NT2/D1 (cell line): ENCODE measurements around the gene OSBPL9.

Experiments used
- DNase-seq: peaks from one replicate; pipeline ENCODE4 v3.0.0-alpha.2; 2011; ENCODE audit warnings: low read depth, low spot score
- H3K27me3 ChIP-seq: 2 replicates; pipeline ENCODE4 v1.6.0; 2011; ENCODE audit warnings: mild to moderate bottlenecking; ENCODE audit not compliant: insufficient read length, insufficient read depth
- H3K36me3 ChIP-seq: 2 replicates; pipeline ENCODE4 v1.6.1; 2011; ENCODE audit warnings: mild to moderate bottlenecking, low read length, mixed read lengths; ENCODE audit not compliant: insufficient read depth, insufficient read length
- H3K4me1 ChIP-seq: 2 replicates; pipeline ENCODE4 v1.5.1; 2011; ENCODE audit not compliant: insufficient read depth, insufficient read length
- H3K4me3 ChIP-seq: 2 replicates; pipeline ENCODE4 v1.5.1; 2011; ENCODE audit warnings: low read depth; ENCODE audit not compliant: insufficient read length
- H3K9ac ChIP-seq: 2 replicates; pipeline ENCODE4 v1.6.0; 2011; ENCODE audit warnings: low read depth; ENCODE audit not compliant: insufficient read length
- H3K9me3 ChIP-seq: 2 replicates; pipeline ENCODE4 v1.5.1; 2011; ENCODE audit warnings: mild to moderate bottlenecking, low read length; ENCODE audit not compliant: insufficient read depth
- SUZ12 ChIP-seq: IDR thresholded peaks from 2 replicates; pipeline ENCODE4 v1.6.1; 2011; ENCODE audit not compliant: insufficient read length, insufficient read depth; ENCODE audit errors: extremely low read depth
- YY1 ChIP-seq: IDR thresholded peaks from 2 replicates; pipeline ENCODE4 v1.6.1; 2011; ENCODE audit not compliant: insufficient read length, insufficient read depth
- ZNF274 ChIP-seq: IDR thresholded peaks from 2 replicates; pipeline ENCODE4 v1.6.1; 2011; ENCODE audit warnings: mild to moderate bottlenecking, low read depth, low read length

The OSBPL9 gene

DNA sequence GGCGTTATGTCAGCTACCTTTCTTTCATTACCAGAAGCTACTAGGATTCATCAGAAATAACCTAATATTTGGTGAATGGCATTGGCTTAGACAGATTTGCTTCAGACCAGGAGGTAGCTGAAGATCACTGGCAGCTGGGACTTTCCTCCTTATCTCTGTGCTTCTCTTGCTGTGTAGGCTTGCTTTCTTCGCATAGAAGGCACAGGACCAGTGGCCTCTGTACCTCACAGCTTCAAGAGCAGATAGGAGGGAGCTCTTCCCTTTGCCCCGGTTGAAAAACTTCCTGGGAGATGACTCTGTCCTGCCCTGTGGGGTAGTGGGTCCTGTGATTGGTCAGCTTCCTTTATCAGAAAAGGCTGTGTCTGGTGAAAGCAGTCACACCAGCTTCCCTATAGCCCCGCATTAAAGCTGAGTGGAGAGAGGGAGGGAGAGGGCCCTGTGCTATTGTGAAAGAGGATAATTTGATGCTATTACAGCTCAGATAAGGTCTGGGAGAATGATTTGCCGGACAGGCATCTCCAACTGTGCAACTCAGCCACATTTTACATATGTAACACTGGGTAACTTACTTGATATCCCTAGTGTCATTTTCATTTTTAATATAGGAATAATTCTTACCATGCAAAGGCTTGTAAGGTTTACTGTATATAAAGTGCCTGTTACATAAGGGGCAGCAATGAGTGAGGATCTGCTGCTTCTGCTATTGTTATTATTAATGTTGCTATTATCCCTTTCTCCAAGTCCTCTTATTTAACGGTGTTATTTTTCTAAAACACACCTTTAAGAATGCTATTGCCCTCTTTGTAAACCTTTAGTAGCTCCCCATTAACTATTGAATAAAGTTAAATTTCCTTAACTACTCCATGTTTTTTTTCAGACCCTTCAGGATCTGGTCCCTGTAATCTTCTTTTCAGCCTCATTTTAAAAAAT is 31.6 kb downstream of the OSBPL9 start:
- no peak for DNase-seq
- H3K4me1 ChIP-seq: peaks cover 3% of the 10 kb centered on the region
- peaks cover 5% of the 10 kb centered on the region for H3K36me3 ChIP-seq
- H3K9ac ChIP-seq: no peak overlapping the region
- H3K4me3 ChIP-seq: no peak overlapping the region
- TF ChIP-seq YY1 (no peak), ZNF274 (no peak)
- no peaks in the 10 kb centered on the region for H3K27me3 ChIP-seq
- no peaks in the 10 kb centered on the region for H3K9me3 ChIP-seq

GRCh38 chr1:51649593-51650091 is 32.8 kb downstream of the OSBPL9 start:
- H3K4me1 ChIP-seq: peaks cover 3% of the 10 kb centered on the region
- no peak for DNase-seq
- TF ChIP-seq ZNF274: no peak
- no peak for TF ChIP-seq YY1
- no peak for TF ChIP-seq SUZ12
- no peak overlapping the region for H3K4me3 ChIP-seq
- no peaks in the 10 kb centered on the region for H3K9me3 ChIP-seq
- H3K27me3 ChIP-seq: no peaks in the 10 kb centered on the region
- peaks cover 12% of the 10 kb centered on the region for H3K36me3 ChIP-seq
- H3K9ac ChIP-seq: no peak overlapping the region

- no peaks in the 10 kb centered on the region for H3K27me3 ChIP-seq
- peaks cover 14% of the 10 kb centered on the region for H3K36me3 ChIP-seq
- H3K4me3 ChIP-seq: no peak overlapping the region
- no peaks in the 10 kb centered on the region for H3K9me3 ChIP-seq
- H3K4me1 ChIP-seq: peaks cover 3% of the 10 kb centered on the region
- no peak for DNase-seq
- H3K9ac ChIP-seq: no peak overlapping the region
- no peak for TF ChIP-seq ZNF274
- no peak for TF ChIP-seq YY1
- no peak for TF ChIP-seq SUZ12
Observed at GRCh38 chr1:51650198-51650597, 33.3 kb downstream of the OSBPL9 start.

DNA sequence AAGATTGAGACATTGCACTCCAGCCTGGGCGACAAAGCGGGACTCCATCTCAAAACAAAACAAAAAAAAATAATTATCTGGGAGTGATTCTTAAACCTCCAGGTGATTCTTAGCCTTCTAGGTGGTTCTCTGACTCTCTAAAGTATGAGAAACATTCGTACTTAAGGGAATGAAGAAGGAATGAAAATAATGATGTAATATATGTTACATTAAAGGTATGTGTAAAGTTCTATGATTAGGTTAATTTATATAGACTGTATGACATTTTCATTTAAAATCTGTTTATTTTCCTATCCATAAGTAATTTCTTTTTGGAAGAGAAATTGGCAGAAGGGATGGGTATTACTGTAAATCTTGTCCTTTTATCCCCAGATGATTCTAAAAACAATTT is 34.7 kb downstream of the OSBPL9 start:
- Histone ChIP-seq H3K4me3 (no peak overlapping the region), H3K9me3 (no peaks in the 10 kb centered on the region), H3K36me3 (peaks cover 18% of the 10 kb centered on the region), H3K9ac (no peak overlapping the region), H3K27me3 (no peaks in the 10 kb centered on the region), H3K4me1 (peaks cover 3% of the 10 kb centered on the region)
- DNase-seq: no peak
- no peak for TF ChIP-seq YY1
- TF ChIP-seq SUZ12: no peak
- TF ChIP-seq ZNF274: no peak

GRCh38 chr1:51652599-51652998 is 35.7 kb downstream of the OSBPL9 start:
- H3K4me1 ChIP-seq: peaks cover 3% of the 10 kb centered on the region
- peaks cover 18% of the 10 kb centered on the region for H3K36me3 ChIP-seq
- no peak for DNase-seq
- no peak overlapping the region for H3K9ac ChIP-seq
- no peaks in the 10 kb centered on the region for H3K27me3 ChIP-seq
- no peaks in the 10 kb centered on the region for H3K9me3 ChIP-seq
- no peak overlapping the region for H3K4me3 ChIP-seq
- TF ChIP-seq SUZ12 (no peak), YY1 (no peak), ZNF274 (no peak)

- Histone ChIP-seq H3K9me3 (no peaks in the 10 kb centered on the region), H3K4me1 (peaks cover 3% of the 10 kb centered on the region), H3K9ac (no peak overlapping the region), H3K27me3 (no peaks in the 10 kb centered on the region), H3K4me3 (no peak overlapping the region), H3K36me3 (peaks cover 18% of the 10 kb centered on the region)
- no peak for TF ChIP-seq SUZ12
- no peak for TF ChIP-seq YY1
- TF ChIP-seq ZNF274: no peak
- no peak for DNase-seq
Observed at GRCh38 chr1:51653127-51653526, 36.2 kb downstream of the OSBPL9 start.

DNA sequence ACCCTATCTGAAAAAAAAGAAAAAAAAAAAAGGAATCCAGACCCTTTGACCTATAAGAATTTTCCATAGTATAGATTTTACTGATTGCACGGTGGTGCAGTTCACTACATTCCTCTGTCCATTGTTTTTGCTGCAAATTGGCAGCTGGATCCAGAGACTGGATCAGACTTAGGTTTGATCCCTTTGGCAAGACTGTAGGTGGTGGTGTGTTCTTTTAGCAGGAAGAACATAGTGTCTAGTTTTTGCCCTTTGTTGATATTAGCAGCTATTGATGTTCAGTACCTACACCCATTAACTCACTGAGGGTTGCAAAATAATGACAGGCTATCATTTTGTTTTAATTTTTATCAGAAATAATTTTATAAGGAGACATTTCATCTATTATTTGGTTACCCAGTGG is 37.1 kb downstream of the OSBPL9 start:
- Histone ChIP-seq H3K27me3 (no peaks in the 10 kb centered on the region), H3K9ac (no peak overlapping the region), H3K9me3 (no peaks in the 10 kb centered on the region), H3K4me1 (peaks cover 3% of the 10 kb centered on the region), H3K36me3 (peaks cover 18% of the 10 kb centered on the region), H3K4me3 (no peak overlapping the region)
- TF ChIP-seq YY1 (no peak), ZNF274 (no peak), SUZ12 (no peak)
- no peak for DNase-seq
